MCF 10A (cell line): ENCODE measurements around the gene GEMIN5. TPM values are rescaled to one million over a fixed set of nuclear protein-coding genes. Genes with fewer than 3 reads are reported as not detected.
A peak's percentile ranks its signal among the peaks of the same experiment; 100 is the strongest.
"Not testable (repeated sequence)": the region's sequence is repeated elsewhere in the genome, so short reads cannot be mapped to it uniquely, and the experiment has no call there.

ENCODE experiments used
- BruUV-seq: library from RNA; stranded (reverse); fragments of 400-500 nt; replicated peaks from 2 replicates; lab custom pipeline; 2021; lab: Mats Ljungman, UMichigan
- CTCF ChIA-PET: fragments of 300-600 bp; sonication (Branson Sonifier 250); formaldehyde crosslinking; extraction: SDS; loops from one replicate; lab custom pipeline; 2021; ENCODE audit warnings: antibody characterized with exemption, inconsistent platforms; lab: Yijun Ruan, JAX
- POLR2A ChIA-PET: fragments of 300-600, 350-650 bp; sonication (Branson Sonifier 250); formaldehyde crosslinking; extraction: SDS; loops from one replicate; lab custom pipeline; 2020; ENCODE audit warnings: antibody characterized with exemption, inconsistent platforms; lab: Yijun Ruan, JAX
- DNase-seq: peaks from one replicate; pipeline ENCODE4 v3.0.0-alpha.2; 2018; ENCODE audit not compliant: unreplicated experiment
- H3K27ac Mint-ChIP-seq: one replicate; pipeline ENCODE4 v1.8.0; 2022; ENCODE audit warnings: mild to moderate bottlenecking, low read depth, mixed read lengths; ENCODE audit not compliant: unreplicated experiment
- H3K27me3 Mint-ChIP-seq: one replicate; pipeline ENCODE4 v1.8.0; 2022; ENCODE audit warnings: mixed read lengths; ENCODE audit not compliant: insufficient read depth, unreplicated experiment
- H3K36me3 Mint-ChIP-seq: one replicate; pipeline ENCODE4 v1.8.0; 2022; ENCODE audit warnings: mild to moderate bottlenecking, moderate library complexity, mixed read lengths; ENCODE audit not compliant: insufficient read depth, unreplicated experiment
- H3K4me1 Mint-ChIP-seq: one replicate; pipeline ENCODE4 v1.8.0; 2022; ENCODE audit warnings: mixed read lengths; ENCODE audit not compliant: insufficient read depth, unreplicated experiment
- H3K4me3 Mint-ChIP-seq: one replicate; pipeline ENCODE4 v1.8.0; 2022; ENCODE audit warnings: mild to moderate bottlenecking, moderate library complexity, mixed read lengths; ENCODE audit not compliant: unreplicated experiment
- H3K9me3 Mint-ChIP-seq: one replicate; pipeline ENCODE4 v1.8.0; 2022; ENCODE audit warnings: mixed read lengths; ENCODE audit not compliant: unreplicated experiment
- CTCF ChIP-seq: fragments of 200-600 bp; IDR thresholded peaks from one replicate; pipeline ENCODE4 v1.8.0; 2022; ENCODE audit warnings: antibody characterized with exemption, mild to moderate bottlenecking; ENCODE audit not compliant: unreplicated experiment
- intact Hi-C: fragments of 100-400 bp; cut with micrococcal nuclease; formaldehyde crosslinking; loops from 2 replicates; pipeline ENCODE4 v1.14.1; 2022
- total RNA-seq: library from RNA; stranded (reverse); gene quantifications from 2 replicates; pipeline ENCODE4 v1.2.3, GENCODE V29; 2022

The GEMIN5 gene
- total RNA-seq, 1 experiment from 2014 or later: 34.5 TPM

GRCh38 chr5:154943527-154943926 is 5.5 kb upstream of the GEMIN5 start:
- no peak overlapping the region for H3K4me3 Mint-ChIP-seq
- CTCF ChIA-PET: interaction anchor here (0.6 to 6.0 kb wide), 8 partner anchors 9 to 1000 kb away, joined by 3 to 39 read pairs (median 3); no protein-coding TSS in a partner anchor
- intact Hi-C loops: no loop called here

GRCh38 chr5:154940772-154941620 is 3.0 kb upstream of the GEMIN5 start, which contains the start of gene MRPL22:
MRPL22 (plus strand) TSS chr5:154941073; CDS start chr5:154941111, 38 bp downstream.
- ChIA-PET CTCF (interaction anchor here (0.5 to 1.8 kb wide), 7 partner anchors 16 to 420 kb away, joined by 3 to 9 read pairs (median 3); no protein-coding TSS in a partner anchor), POLR2A (interaction anchor here (0.8 to 2.2 kb wide), 9 partner anchors 10 to 591 kb away, joined by 3 to 11 read pairs (median 4); no protein-coding TSS in a partner anchor)
- Mint-ChIP-seq H3K4me3 (peak within 1 kb of the TSS; percentile 96), H3K27ac (peak within 1 kb of the TSS; percentile 97), H3K9me3 (no peaks in the 10 kb centered on the region), H3K27me3 (no peaks in the 10 kb centered on the region), H3K36me3 (peaks cover 1% of the 10 kb centered on the region), H3K4me1 (peaks cover 23% of the 10 kb centered on the region)
- TF ChIP-seq CTCF: no peak
- TSS peak; percentile 63 for BruUV-seq
- peak; percentile 97 for DNase-seq
- intact Hi-C loops: no loop called here

More at GRCh38 chr5:154943527-154943926, 5.5 kb upstream of the GEMIN5 start:
- Mint-ChIP-seq H3K27me3 (no peaks in the 10 kb centered on the region), H3K4me1 (peaks cover 18% of the 10 kb centered on the region), H3K36me3 (peaks cover 8% of the 10 kb centered on the region), H3K9me3 (no peaks in the 10 kb centered on the region), H3K27ac (peak overlapping the region; percentile 49)
- POLR2A ChIA-PET: interaction anchor here (1.5 kb wide), 1 partner anchor 905 kb away, joined by 3 read pairs; the partner anchor contains the start of genes FAM114A2 and MFAP3
- no TSS peak for BruUV-seq
- no peak for TF ChIP-seq CTCF
- no peak for DNase-seq

- H3K36me3 Mint-ChIP-seq: peaks cover 4% of the 10 kb centered on the region
- H3K27me3 Mint-ChIP-seq: no peaks in the 10 kb centered on the region
- TF ChIP-seq CTCF: no peak
- intact Hi-C loops: no loop called here
- peak overlapping the region; percentile 97 for H3K27ac Mint-ChIP-seq
- peak overlapping the region; percentile 96 for H3K4me3 Mint-ChIP-seq
- H3K9me3 Mint-ChIP-seq: no peaks in the 10 kb centered on the region
- TSS peak; percentile 59 for BruUV-seq
- ChIA-PET POLR2A (interaction anchor here (0.6 to 2.2 kb wide), 3 partner anchors 10 to 965 kb away, joined by 3 to 11 read pairs (median 5); no protein-coding TSS in a partner anchor), CTCF (interaction anchor here (0.6 to 0.7 kb wide), 3 partner anchors 17 to 420 kb away, joined by 3 read pairs; no protein-coding TSS in a partner anchor)
- DNase-seq: no peak
- peaks cover 23% of the 10 kb centered on the region for H3K4me1 Mint-ChIP-seq
Measured at GRCh38 chr5:154940375-154940771, 2.4 kb upstream of the GEMIN5 start.

- CTCF ChIA-PET: interaction anchor here (0.6 to 0.7 kb wide), 3 partner anchors 57 to 190 kb away, joined by 3 to 4 read pairs (median 3); no protein-coding TSS in a partner anchor
- POLR2A ChIA-PET, intact Hi-C loops, H3K27ac Mint-ChIP-seq, DNase-seq, BruUV-seq, H3K9me3 Mint-ChIP-seq, H3K27me3 Mint-ChIP-seq: not testable (repeated sequence)
- Mint-ChIP-seq H3K4me3 (peak overlapping the region; percentile 35), H3K4me1 (peaks cover 23% of the 10 kb centered on the region), H3K36me3 (peaks cover 14% of the 10 kb centered on the region)
Measured at GRCh38 chr5:154939387-154939786, 1.4 kb upstream of the GEMIN5 start.
